Mucosa of descending colon (tissue), 3 donors: ENCODE results near the gene COG5. TPM values are rescaled to one million over a fixed set of nuclear protein-coding genes. Genes with fewer than 3 reads are reported as not detected.
A peak's percentile ranks its signal among the peaks of the same experiment; 100 is the strongest.

ENCODE experiments used
- ATAC-seq: fragments of 200-7000 bp; cut with Tn5 transposase; one replicate; pipeline ENCODE4 v1.9.1; 2020; ENCODE audit warnings: mild to moderate bottlenecking, moderate library complexity
- DNase-seq, 3 donors: peaks; one replicate each; pipeline ENCODE4 v3.0.0-alpha.2; 2020
- H3K36me3 ChIP-seq: fragments of 200-600 bp; one replicate; pipeline ENCODE4 v1.8.0; 2021; ENCODE audit warnings: low read depth, mild to moderate bottlenecking
- H3K4me1 ChIP-seq: fragments of 200-600 bp; one replicate; pipeline ENCODE4 v1.8.0; 2021; ENCODE audit warnings: low read depth, mild to moderate bottlenecking
- H3K4me3 ChIP-seq: fragments of 200-600 bp; one replicate; pipeline ENCODE4 v1.8.0; 2021; ENCODE audit warnings: mild to moderate bottlenecking
- H3K9me3 ChIP-seq: fragments of 200-600 bp; one replicate; pipeline ENCODE4 v1.8.0; 2021; ENCODE audit warnings: mild to moderate bottlenecking
- intact Hi-C, 2 donors: fragments of 100-400 bp; cut with DNase I in 1 of 2; cut with micrococcal nuclease in 1 of 2; formaldehyde crosslinking; loops; one replicate each; pipeline versions ENCODE4 v1.11.0 to v1.11.1; 2022; cut with DNase I, micrococcal nuclease
- total RNA-seq, 3 donors: library from RNA; stranded (reverse); fragmentation: NEBNext Ultra II Directional in 2 of 3; extraction: Animal tissue kit (Norgen Biotek cat#: 25700) in 2 of 3; gene quantifications; one replicate each; pipeline versions ENCODE4 v1.2.1 to v1.2.4, GENCODE V29; 2021 to 2023
- TF ChIP-seq, protein P1 (sequence below): fragments of 200-600 bp; IDR thresholded peaks from one replicate; pipeline ENCODE4 v1.8.0; 2022; ENCODE audit warnings: antibody characterized with exemption, mild to moderate bottlenecking
- donor health status: DM: no; HTN: no; CAD: no; lungs with moderate emphysema.
- donor health status: DM: no; HTN: no; CAD: no.
- donor health status: DM: no; HTN: yes; CAD: no.

The COG5 gene
- total RNA-seq, 3 donors from 2014 or later = 46.8 to 56.4 (median 47.7) TPM

DNA sequence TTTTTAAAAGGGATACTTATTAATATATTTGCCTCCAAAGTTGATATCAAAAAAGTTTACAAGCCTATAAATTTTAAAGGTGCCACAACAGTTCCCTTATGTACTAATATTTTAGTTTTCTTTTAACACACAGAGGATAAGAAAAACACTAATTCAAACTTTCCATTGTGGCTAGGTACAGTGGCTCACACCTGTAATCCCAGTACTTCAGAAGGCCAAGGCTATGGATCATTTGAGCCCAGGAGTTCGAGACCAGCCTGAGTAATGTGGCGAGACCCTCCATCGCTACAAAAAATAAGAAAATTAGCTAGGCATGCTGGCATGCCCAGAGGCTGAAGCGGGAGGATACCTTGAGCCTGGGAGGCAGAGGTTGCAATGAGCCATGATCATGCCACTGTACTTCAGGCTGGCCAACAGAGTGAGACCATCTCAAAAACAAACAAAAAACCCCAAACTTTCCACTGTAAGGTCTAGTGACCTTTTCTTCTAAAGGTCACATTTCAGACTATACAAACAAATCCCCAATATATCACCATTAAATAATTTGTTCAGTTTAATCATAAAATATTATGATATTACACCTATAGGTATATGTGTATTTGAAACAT is 287.4 kb downstream of the COG5 start:
- no peak overlapping the region for H3K4me3 ChIP-seq
- H3K36me3 ChIP-seq = no peaks in the 10 kb centered on the region
- H3K4me1 ChIP-seq = no peaks in the 10 kb centered on the region
- ATAC-seq = no peak
- DNase-seq = no peak
- TF ChIP-seq, protein P1, sequence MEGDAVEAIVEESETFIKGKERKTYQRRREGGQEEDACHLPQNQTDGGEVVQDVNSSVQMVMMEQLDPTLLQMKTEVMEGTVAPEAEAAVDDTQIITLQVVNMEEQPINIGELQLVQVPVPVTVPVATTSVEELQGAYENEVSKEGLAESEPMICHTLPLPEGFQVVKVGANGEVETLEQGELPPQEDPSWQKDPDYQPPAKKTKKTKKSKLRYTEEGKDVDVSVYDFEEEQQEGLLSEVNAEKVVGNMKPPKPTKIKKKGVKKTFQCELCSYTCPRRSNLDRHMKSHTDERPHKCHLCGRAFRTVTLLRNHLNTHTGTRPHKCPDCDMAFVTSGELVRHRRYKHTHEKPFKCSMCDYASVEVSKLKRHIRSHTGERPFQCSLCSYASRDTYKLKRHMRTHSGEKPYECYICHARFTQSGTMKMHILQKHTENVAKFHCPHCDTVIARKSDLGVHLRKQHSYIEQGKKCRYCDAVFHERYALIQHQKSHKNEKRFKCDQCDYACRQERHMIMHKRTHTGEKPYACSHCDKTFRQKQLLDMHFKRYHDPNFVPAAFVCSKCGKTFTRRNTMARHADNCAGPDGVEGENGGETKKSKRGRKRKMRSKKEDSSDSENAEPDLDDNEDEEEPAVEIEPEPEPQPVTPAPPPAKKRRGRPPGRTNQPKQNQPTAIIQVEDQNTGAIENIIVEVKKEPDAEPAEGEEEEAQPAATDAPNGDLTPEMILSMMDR = no peak
- H3K9me3 ChIP-seq = no peaks in the 10 kb centered on the region
- intact Hi-C loops = no loop called here

DNA sequence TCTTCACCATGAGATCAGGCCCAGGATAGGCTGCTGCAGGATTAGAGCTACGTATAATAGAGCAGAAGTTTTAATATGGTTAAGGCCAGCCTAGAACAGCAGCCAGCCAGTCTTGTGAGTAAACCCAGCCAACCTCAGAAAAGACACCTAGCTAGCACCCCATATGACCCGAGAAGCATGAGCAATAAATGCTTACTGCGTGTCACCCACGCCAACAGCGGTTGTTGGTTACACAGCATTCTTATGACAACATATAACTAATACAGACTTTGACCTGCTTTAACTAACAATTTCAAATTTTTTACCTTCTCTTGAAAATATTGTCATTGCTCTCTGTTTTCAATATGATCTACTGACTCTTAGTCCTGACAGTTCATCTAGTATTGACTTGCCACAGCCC is 289.2 kb downstream of the COG5 start:
- intact Hi-C loops = no loop called here
- Histone ChIP-seq H3K36me3 (no peaks in the 10 kb centered on the region), H3K9me3 (no peaks in the 10 kb centered on the region), H3K4me3 (no peak overlapping the region), H3K4me1 (no peaks in the 10 kb centered on the region)
- DNase-seq (no peak), ATAC-seq (no peak)
- TF ChIP-seq, protein P1 = no peak

DNA sequence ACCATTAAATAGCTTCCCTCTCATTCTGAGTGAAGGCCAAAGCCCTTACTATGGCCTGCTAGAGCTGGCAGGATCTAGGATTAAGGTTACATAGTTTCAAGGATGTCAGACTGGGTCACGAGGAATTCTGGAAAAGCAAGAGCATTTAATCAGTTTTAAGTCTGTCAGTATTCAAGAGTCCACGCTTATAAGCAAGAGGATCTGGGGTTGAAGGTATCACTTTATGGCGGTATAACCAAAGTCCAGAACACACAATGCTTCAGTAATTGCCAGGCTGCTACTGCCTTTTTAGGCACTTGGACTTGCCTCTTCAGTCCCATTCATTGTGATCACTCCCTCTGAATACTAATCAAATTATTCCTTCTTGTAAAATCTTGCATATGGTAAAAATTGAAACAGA is 293.9 kb downstream of the COG5 start:
- TF ChIP-seq, protein P1 = no peak
- intact Hi-C loops = no loop called here
- DNase-seq = no peak
- ATAC-seq = peak; percentile 51
- no peak overlapping the region for H3K4me3 ChIP-seq
- no peaks in the 10 kb centered on the region for H3K4me1 ChIP-seq
- no peaks in the 10 kb centered on the region for H3K36me3 ChIP-seq
- H3K9me3 ChIP-seq = no peaks in the 10 kb centered on the region

DNA sequence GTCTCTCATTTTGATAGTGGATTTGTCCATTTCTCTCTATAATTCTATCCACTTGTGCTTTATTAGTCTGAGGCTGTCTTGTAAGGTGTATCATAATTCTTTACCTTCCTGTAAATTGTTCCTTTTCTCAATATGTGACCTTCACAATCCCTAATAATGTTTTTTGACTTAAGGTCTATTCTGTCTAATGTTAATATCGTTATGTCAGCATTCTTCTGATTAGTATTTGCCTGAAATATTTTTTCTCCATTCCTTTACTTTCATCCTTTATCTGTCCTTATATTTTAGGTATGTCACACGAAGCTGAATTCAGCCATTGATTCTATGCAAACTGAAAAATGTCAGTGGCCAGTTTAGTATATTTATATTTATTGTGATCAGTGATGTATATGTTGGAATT is 295.1 kb downstream of the COG5 start:
- Histone ChIP-seq H3K36me3 (no peaks in the 10 kb centered on the region), H3K4me1 (no peaks in the 10 kb centered on the region), H3K9me3 (no peaks in the 10 kb centered on the region), H3K4me3 (no peak overlapping the region)
- DNase-seq (no peak), ATAC-seq (no peak)
- TF ChIP-seq, protein P1 = no peak
- intact Hi-C loops = no loop called here

DNA sequence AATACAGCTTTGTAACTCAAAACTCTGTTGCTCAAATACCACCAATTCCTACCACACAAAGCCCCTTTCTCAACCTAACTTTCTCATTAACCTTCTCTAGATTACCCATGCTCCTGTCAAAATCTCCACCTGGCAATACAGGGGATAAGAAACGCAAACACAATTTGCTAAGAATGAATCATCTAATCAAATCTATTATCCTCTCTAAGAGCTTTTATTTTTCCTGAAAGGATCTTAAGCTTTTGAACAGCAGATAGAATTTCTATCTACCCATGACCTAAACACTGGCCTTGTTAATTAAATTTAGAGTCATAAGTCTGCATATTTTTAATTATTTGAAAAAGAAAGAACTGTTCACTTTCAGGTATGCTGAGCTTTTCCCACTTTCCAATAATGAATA is 296.6 kb downstream of the COG5 start:
- Histone ChIP-seq H3K36me3 (no peaks in the 10 kb centered on the region), H3K9me3 (no peaks in the 10 kb centered on the region), H3K4me3 (no peak overlapping the region), H3K4me1 (no peaks in the 10 kb centered on the region)
- TF ChIP-seq, protein P1 = no peak
- intact Hi-C loops = no loop called here
- no peak for DNase-seq
- no peak for ATAC-seq

DNA sequence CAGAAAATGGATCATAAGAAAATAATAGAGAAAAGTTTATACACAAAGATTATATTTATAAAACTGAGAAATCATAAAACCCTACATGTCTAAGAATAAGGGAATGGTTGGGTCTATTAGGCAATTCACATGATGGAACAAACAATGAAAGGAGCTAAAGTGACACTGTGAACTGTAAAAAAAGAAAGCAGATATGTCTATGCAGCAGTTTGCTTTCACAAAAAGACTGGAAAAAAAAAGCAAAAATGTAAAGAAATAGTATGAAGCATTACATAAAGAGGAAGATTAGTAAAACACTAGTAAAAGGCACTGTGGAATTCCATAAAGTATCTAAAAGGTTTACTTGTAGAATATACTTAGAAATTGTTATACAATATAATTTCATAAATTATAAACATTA is 299.0 kb downstream of the COG5 start:
- intact Hi-C loops = no loop called here
- no peak overlapping the region for H3K4me3 ChIP-seq
- TF ChIP-seq, protein P1 = no peak
- no peaks in the 10 kb centered on the region for H3K4me1 ChIP-seq
- ATAC-seq = no peak
- DNase-seq = no peak
- H3K36me3 ChIP-seq = no peaks in the 10 kb centered on the region
- no peaks in the 10 kb centered on the region for H3K9me3 ChIP-seq
